Neuronal stem cell (in vitro differentiated cells): ENCODE data around the gene HHIPL1.

Experiments
- DNase-seq: peaks from one replicate; pipeline ENCODE4 v3.0.0-alpha.2; 2013; ENCODE audit warnings: low spot score
- H2AFZ ChIP-seq: one replicate; pipeline ENCODE4 v1.6.1; 2013; ENCODE audit warnings: mild to moderate bottlenecking, low read length, inconsistent platforms
- H2AK5ac ChIP-seq: 2 replicates; pipeline ENCODE4 v1.6.1; 2013; ENCODE audit warnings: low read depth, mild to moderate bottlenecking, inconsistent platforms, low read length, moderate library complexity, mixed read lengths
- H2BK120ac ChIP-seq: 2 replicates; pipeline ENCODE4 v1.6.1; 2013; ENCODE audit warnings: low read depth, mild to moderate bottlenecking, inconsistent platforms, low read length, moderate library complexity, mixed read lengths
- H2BK12ac ChIP-seq: one replicate; pipeline ENCODE4 v1.6.1; 2013; ENCODE audit warnings: low read length, inconsistent platforms
- H2BK15ac ChIP-seq: 2 replicates; pipeline ENCODE4 v1.6.1; 2013; ENCODE audit warnings: mild to moderate bottlenecking, low read length, inconsistent platforms, mixed read lengths
- H2BK5ac ChIP-seq: one replicate; pipeline ENCODE4 v1.6.1; 2013; ENCODE audit warnings: inconsistent platforms, mild to moderate bottlenecking, low read length, moderate library complexity
- H3K14ac ChIP-seq: one replicate; pipeline ENCODE4 v1.6.1; 2013; ENCODE audit warnings: low read length, inconsistent platforms
- H3K18ac ChIP-seq: 2 replicates; pipeline ENCODE4 v1.6.1; 2013; ENCODE audit warnings: low read length, inconsistent platforms
- H3K23ac ChIP-seq: 2 replicates; pipeline ENCODE4 v1.6.1; 2013; ENCODE audit warnings: low read depth, mild to moderate bottlenecking, mixed read lengths, low read length, inconsistent platforms; ENCODE audit not compliant: poor library complexity
- H3K27ac ChIP-seq: replicated peaks from 3 replicates; pipeline ENCODE4 v1.5.1; 2013; ENCODE audit warnings: low read length, inconsistent platforms
- H3K27me3 ChIP-seq, 3 experiments: 2 replicates each; pipeline ENCODE4 v1.6.1; 2013; ENCODE audit warnings: low read length in 3 of 3, mild to moderate bottlenecking in 2 of 3, inconsistent platforms in 1 of 3, low read depth in 1 of 3, mixed read lengths in 1 of 3, moderate library complexity in 1 of 3; ENCODE audit not compliant: control insufficient read depth in 3 of 3, insufficient read depth in 3 of 3
- H3K36me3 ChIP-seq, 2 donors: replicated peaks in 1 of 2; 2 replicates each; pipeline ENCODE4 v1.6.1; 2013; ENCODE audit warnings: low read length in 2 of 2; ENCODE audit not compliant: control insufficient read depth in 2 of 2, insufficient read depth in 2 of 2
- H3K4ac ChIP-seq: 2 replicates; pipeline ENCODE4 v1.6.1; 2013; ENCODE audit warnings: inconsistent platforms, mild to moderate bottlenecking, low read length, moderate library complexity
- H3K4me1 ChIP-seq, 2 donors: 1 replicate in 1 of 2; 2 replicates in 1 of 2; pipeline ENCODE4 v1.6.1; 2013; ENCODE audit warnings: low read length in 2 of 2, low read depth in 1 of 2; ENCODE audit not compliant: control insufficient read depth in 2 of 2, insufficient read depth in 1 of 2
- H3K4me2 ChIP-seq: one replicate; pipeline ENCODE4 v1.6.1; 2013; ENCODE audit warnings: mild to moderate bottlenecking, low read length, inconsistent platforms; ENCODE audit not compliant: insufficient read depth, poor library complexity, severe bottlenecking
- H3K4me3 ChIP-seq, 2 donors: 2 replicates each; pipeline ENCODE4 v1.5.1; 2013; ENCODE audit warnings: low read length in 2 of 2, mild to moderate bottlenecking in 2 of 2, inconsistent platforms in 1 of 2, moderate library complexity in 1 of 2
- H3K79me1 ChIP-seq: one replicate; pipeline ENCODE4 v1.6.1; 2013; ENCODE audit warnings: low read depth, mild to moderate bottlenecking, inconsistent platforms, low read length, moderate library complexity
- H3K9ac ChIP-seq: one replicate; pipeline ENCODE4 v1.6.1; 2013; ENCODE audit warnings: mild to moderate bottlenecking, low read depth, low read length, inconsistent platforms; ENCODE audit not compliant: poor library complexity
- H3K9me3 ChIP-seq, 2 donors: replicated peaks in 1 of 2; 2 replicates each; pipeline versions ENCODE3 to v1.6.1; 2013; ENCODE audit warnings: low read length in 2 of 2, mild to moderate bottlenecking in 2 of 2, inconsistent platforms in 1 of 2, low read depth in 1 of 2, mixed read lengths in 1 of 2, moderate library complexity in 1 of 2; ENCODE audit not compliant: control insufficient read depth in 2 of 2, insufficient read depth in 1 of 2
- H4K8ac ChIP-seq: one replicate; pipeline ENCODE4 v1.6.1; 2013; ENCODE audit warnings: low read depth, mild to moderate bottlenecking, inconsistent platforms, low read length, moderate library complexity
- H4K91ac ChIP-seq: one replicate; pipeline ENCODE4 v1.6.1; 2013; ENCODE audit warnings: low read length, low read depth, mild to moderate bottlenecking, inconsistent platforms; ENCODE audit not compliant: poor library complexity
- WGBS, 2 donors: extraction: QIAGEN DNeasy Blood & Tissue Kit; methylation state at CpG; one replicate each; pipeline ENCODE4 v1.1.7; 2013; ENCODE audit warnings: missing lambda C conversion rate in 2 of 2, mixed read lengths in 1 of 2; ENCODE audit not compliant: insufficient read length in 2 of 2, insufficient replicate concordance in 1 of 2; ENCODE audit errors: extremely low coverage in 2 of 2; 5-methylcytosine and 5-hydroxymethylcytosine counted together

Gene HHIPL1

DNA sequence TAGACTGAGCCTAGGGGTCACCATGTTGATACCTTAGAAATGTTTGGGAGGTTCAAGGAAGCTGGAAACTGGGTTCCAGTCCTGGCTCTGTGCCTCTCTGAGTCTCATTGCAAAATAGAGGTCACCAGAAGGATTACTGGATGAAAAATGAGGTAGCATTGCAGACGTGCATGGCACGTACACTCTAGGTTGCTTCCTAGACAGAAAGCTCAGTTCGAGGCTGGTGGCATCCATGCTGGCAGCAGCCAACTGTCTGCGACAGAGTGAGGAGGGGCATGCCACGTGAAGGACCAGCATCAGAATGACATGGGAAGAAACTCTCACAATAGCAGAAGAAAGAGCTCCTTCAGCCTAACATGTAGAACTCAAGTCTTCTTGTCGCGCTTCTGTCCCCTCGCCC is 34.6 kb downstream of the HHIPL1 start:
- Histone ChIP-seq H3K9ac (no peak overlapping the region), H3K4me3 (no peak overlapping the region), H2BK15ac (no peak overlapping the region), H3K27ac (no peak overlapping the region), H3K4ac (no peak overlapping the region), H2AFZ (no peak overlapping the region), H3K4me2 (no peak overlapping the region), H3K23ac (peak overlapping the region; percentile 10), H3K36me3 (peaks cover 0 to 2% of the 10 kb centered on the region in 2 donors), H4K91ac (peak overlapping the region; percentile 46), H2BK5ac (no peak overlapping the region), H3K4me1 (peaks cover 4 to 8% of the 10 kb centered on the region in 2 donors), H3K14ac (no peak overlapping the region), H3K9me3 (peaks cover 13 to 22% of the 10 kb centered on the region in 2 donors), H3K18ac (no peak overlapping the region), H4K8ac (no peak overlapping the region), H3K27me3 (no peaks in the 10 kb centered on the region), H2BK12ac (peak overlapping the region; percentile 46), H2BK120ac (no peak overlapping the region), H3K79me1 (peaks cover 3% of the 10 kb centered on the region), H2AK5ac (no peak overlapping the region)
- no peak for DNase-seq
- no CpG with 5 or more reads among the region's 8 CpGs for WGBS, 2 donors

DNA sequence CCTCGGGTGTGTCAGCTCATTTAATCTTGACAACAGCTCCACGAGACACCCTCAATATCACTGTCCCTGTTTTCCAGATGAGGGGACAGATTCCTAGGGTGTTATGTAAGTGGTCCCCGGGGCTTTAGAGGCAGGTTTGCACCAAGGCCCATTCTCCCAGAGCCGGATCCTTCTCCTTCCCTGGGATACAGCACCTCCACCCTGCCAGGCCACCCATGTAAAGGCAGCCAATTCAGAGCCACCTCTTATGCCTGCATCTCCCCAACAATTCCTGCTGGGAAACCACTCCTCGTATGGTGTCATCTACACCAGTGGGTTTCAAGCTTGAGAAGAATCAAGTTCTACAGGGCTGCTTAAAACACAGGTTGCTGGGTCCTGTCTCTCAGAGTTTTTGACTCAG is 35.1 kb downstream of the HHIPL1 start:
- Histone ChIP-seq H3K9me3 (peaks cover 13 to 22% of the 10 kb centered on the region in 2 donors), H3K4me2 (no peak overlapping the region), H3K4me1 (peaks cover 7 to 10% of the 10 kb centered on the region in 2 donors), H3K18ac (no peak overlapping the region), H3K27me3 (no peaks in the 10 kb centered on the region), H2BK120ac (no peak overlapping the region), H3K36me3 (peaks cover 0 to 2% of the 10 kb centered on the region in 2 donors), H4K91ac (no peak overlapping the region), H3K27ac (no peak overlapping the region), H3K23ac (no peak overlapping the region), H2BK12ac (peak overlapping the region; percentile 46), H3K4ac (no peak overlapping the region), H2BK15ac (no peak overlapping the region), H3K79me1 (peaks cover 3% of the 10 kb centered on the region), H2AFZ (no peak overlapping the region), H3K4me3 (no peak overlapping the region), H2BK5ac (no peak overlapping the region), H3K9ac (no peak overlapping the region), H4K8ac (no peak overlapping the region), H2AK5ac (no peak overlapping the region), H3K14ac (no peak overlapping the region)
- WGBS, 2 donors, result no CpG with 5 or more reads among the region's 5 CpGs
- DNase-seq, result no peak

- peaks cover 3% of the 10 kb centered on the region for H3K79me1 ChIP-seq
- H3K4ac ChIP-seq, result no peak overlapping the region
- H2BK15ac ChIP-seq, result no peak overlapping the region
- H3K18ac ChIP-seq, result no peak overlapping the region
- no peak overlapping the region for H2BK5ac ChIP-seq
- H3K4me2 ChIP-seq, result no peak overlapping the region
- H3K4me3 ChIP-seq, result no peak overlapping the region
- H2AFZ ChIP-seq, result no peak overlapping the region
- no peak overlapping the region for H4K91ac ChIP-seq
- no peak overlapping the region for H2BK120ac ChIP-seq
- peak overlapping the region; percentile 3 for H3K9ac ChIP-seq
- H3K27ac ChIP-seq, result no peak overlapping the region
- H3K27me3 ChIP-seq, result no peaks in the 10 kb centered on the region
- H2BK12ac ChIP-seq, result peak overlapping the region; percentile 59
- H2AK5ac ChIP-seq, result peak overlapping the region; percentile 76
- no peak overlapping the region for H3K23ac ChIP-seq
- H3K9me3 ChIP-seq, result peaks cover 13 to 22% of the 10 kb centered on the region in 2 donors
- peaks cover 0 to 2% of the 10 kb centered on the region in 2 donors for H3K36me3 ChIP-seq
- no peak overlapping the region for H4K8ac ChIP-seq
- peaks cover 9 to 19% of the 10 kb centered on the region in 2 donors for H3K4me1 ChIP-seq
- H3K14ac ChIP-seq, result no peak overlapping the region
- no CpG with 5 or more reads among the region's 12 CpGs for WGBS, 2 donors
- no peak for DNase-seq
Observed at GRCh38 chr14:99681101-99681831, 36.3 kb downstream of the HHIPL1 start.

DNA sequence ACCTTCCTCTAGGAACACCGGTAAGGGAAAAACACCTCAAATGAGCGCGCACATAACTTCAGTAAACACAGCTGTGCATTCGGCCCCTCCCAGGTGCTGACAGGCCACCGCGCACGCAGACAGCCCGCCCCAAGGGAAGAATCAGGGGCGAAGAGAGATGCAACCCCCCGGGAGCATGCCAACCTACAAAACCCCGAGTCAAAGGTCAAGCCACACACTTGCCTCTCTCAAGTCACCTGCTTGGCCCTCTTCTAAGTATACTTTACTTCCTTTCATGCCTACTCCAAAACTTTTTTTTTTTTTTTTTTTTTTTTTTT is 36.9 kb downstream of the HHIPL1 start:
- no peaks in the 10 kb centered on the region for H3K27me3 ChIP-seq
- no peak overlapping the region for H2AK5ac ChIP-seq
- peaks cover 3% of the 10 kb centered on the region for H3K79me1 ChIP-seq
- no peak overlapping the region for H3K27ac ChIP-seq
- no CpG with 5 or more reads among the region's 11 CpGs for WGBS, 2 donors
- no peak overlapping the region for H3K14ac ChIP-seq
- no peak overlapping the region for H3K4ac ChIP-seq
- no peak overlapping the region for H4K91ac ChIP-seq
- no peak overlapping the region for H2BK5ac ChIP-seq
- H3K23ac ChIP-seq, result no peak overlapping the region
- H2BK12ac ChIP-seq, result peak overlapping the region; percentile 3
- peaks cover 0 to 2% of the 10 kb centered on the region in 2 donors for H3K36me3 ChIP-seq
- H3K4me1 ChIP-seq, result peaks cover 9 to 19% of the 10 kb centered on the region in 2 donors
- H3K9me3 ChIP-seq, result peaks cover 13 to 20% of the 10 kb centered on the region in 2 donors
- H3K9ac ChIP-seq, result peak overlapping the region; percentile 3
- no peak overlapping the region for H3K4me3 ChIP-seq
- no peak overlapping the region for H2BK120ac ChIP-seq
- H3K18ac ChIP-seq, result no peak overlapping the region
- no peak overlapping the region for H3K4me2 ChIP-seq
- H4K8ac ChIP-seq, result no peak overlapping the region
- no peak for DNase-seq
- no peak overlapping the region for H2BK15ac ChIP-seq
- no peak overlapping the region for H2AFZ ChIP-seq
